GM12878 (cell line): ENCODE results near the gene SNRNP27.

Source experiments
- JUNB ChIP-seq: IDR thresholded peaks from 2 replicates; pipeline ENCODE4 v1.6.1; 2016; ENCODE audit warnings: antibody characterized with exemption, mild to moderate bottlenecking
- POLR2A ChIP-seq: IDR thresholded peaks from 2 replicates; pipeline ENCODE4 v1.6.1; 2011; ENCODE audit warnings: low read depth, mild to moderate bottlenecking, low read length
- PRDM15 ChIP-seq: fragments of 450-650 bp; formaldehyde crosslinking; IDR thresholded peaks from 2 replicates; pipeline ENCODE4 v1.4.0; 2020; ENCODE audit warnings: mild to moderate bottlenecking, moderate library complexity
- TF ChIP-seq, protein P1 (sequence below), 3 experiments: IDR thresholded peaks in 2 of 3; conservative IDR thresholded peaks in 1 of 3; 2 replicates each; pipeline ENCODE4 v1.5.1; 2011; ENCODE audit warnings: low read depth in 3 of 3, low read length in 3 of 3, mild to moderate bottlenecking in 3 of 3, control low read depth in 2 of 3, moderate library complexity in 2 of 3, inconsistent platforms in 1 of 3, mixed read lengths in 1 of 3; ENCODE audit not compliant: control insufficient read depth in 2 of 3, insufficient read depth in 1 of 3; ENCODE audit errors: extremely low read depth in 1 of 3

DNA sequence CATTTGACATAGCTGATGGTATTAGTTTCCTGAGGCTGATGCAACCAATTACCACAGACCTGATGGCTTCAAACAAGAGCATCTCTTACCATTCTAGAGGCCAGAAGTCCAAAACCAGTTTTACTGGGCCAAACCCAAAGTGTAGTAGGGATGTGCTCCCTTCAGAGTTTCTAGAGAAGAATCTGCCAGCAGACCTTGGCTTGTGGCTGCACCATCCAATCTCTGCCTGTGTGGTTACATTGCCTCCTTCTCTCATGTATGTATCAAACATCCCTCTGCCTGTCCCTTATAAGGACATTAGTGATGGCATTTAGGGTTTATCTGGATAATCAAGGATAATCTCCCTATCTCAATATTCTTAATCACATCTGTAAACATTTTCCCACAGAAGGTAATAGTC is 4.5 kb upstream of the SNRNP27 start:
- no peak for TF ChIP-seq PRDM15 (CRISPR knock-in tag)
- TF ChIP-seq, protein P1, sequence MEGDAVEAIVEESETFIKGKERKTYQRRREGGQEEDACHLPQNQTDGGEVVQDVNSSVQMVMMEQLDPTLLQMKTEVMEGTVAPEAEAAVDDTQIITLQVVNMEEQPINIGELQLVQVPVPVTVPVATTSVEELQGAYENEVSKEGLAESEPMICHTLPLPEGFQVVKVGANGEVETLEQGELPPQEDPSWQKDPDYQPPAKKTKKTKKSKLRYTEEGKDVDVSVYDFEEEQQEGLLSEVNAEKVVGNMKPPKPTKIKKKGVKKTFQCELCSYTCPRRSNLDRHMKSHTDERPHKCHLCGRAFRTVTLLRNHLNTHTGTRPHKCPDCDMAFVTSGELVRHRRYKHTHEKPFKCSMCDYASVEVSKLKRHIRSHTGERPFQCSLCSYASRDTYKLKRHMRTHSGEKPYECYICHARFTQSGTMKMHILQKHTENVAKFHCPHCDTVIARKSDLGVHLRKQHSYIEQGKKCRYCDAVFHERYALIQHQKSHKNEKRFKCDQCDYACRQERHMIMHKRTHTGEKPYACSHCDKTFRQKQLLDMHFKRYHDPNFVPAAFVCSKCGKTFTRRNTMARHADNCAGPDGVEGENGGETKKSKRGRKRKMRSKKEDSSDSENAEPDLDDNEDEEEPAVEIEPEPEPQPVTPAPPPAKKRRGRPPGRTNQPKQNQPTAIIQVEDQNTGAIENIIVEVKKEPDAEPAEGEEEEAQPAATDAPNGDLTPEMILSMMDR (IDR thresholded peaks at IDR 0.05 in 2 of 3, conservative IDR thresholded peaks at IDR 0.05 in 1 of 3; ENCODE audit: control insufficient read depth in 2 of 3, extremely low read depth in 1 of 3, insufficient read depth in 1 of 3, low read depth in 3 of 3, low read length in 3 of 3), result no peak
- no peak for TF ChIP-seq POLR2A
- TF ChIP-seq JUNB, result no peak
